MCF 10A (cell line): ENCODE data around the gene NOD2. TPM values are rescaled to one million over a fixed set of nuclear protein-coding genes. Genes with fewer than 3 reads are reported as not detected.

Experiments used
- BruUV-seq: library from RNA; stranded (reverse); fragments of 400-500 nt; replicated peaks from 2 replicates; lab custom pipeline; 2021; lab: Mats Ljungman, UMichigan
- CTCF ChIA-PET: fragments of 300-600 bp; sonication (Branson Sonifier 250); formaldehyde crosslinking; extraction: SDS; loops from one replicate; lab custom pipeline; 2021; ENCODE audit warnings: antibody characterized with exemption, inconsistent platforms; lab: Yijun Ruan, JAX
- POLR2A ChIA-PET: fragments of 300-600, 350-650 bp; sonication (Branson Sonifier 250); formaldehyde crosslinking; extraction: SDS; loops from one replicate; lab custom pipeline; 2020; ENCODE audit warnings: antibody characterized with exemption, inconsistent platforms; lab: Yijun Ruan, JAX
- DNase-seq: peaks from one replicate; pipeline ENCODE4 v3.0.0-alpha.2; 2018; ENCODE audit not compliant: unreplicated experiment
- H3K27ac Mint-ChIP-seq: one replicate; pipeline ENCODE4 v1.8.0; 2022; ENCODE audit warnings: mild to moderate bottlenecking, low read depth, mixed read lengths; ENCODE audit not compliant: unreplicated experiment
- H3K27me3 Mint-ChIP-seq: one replicate; pipeline ENCODE4 v1.8.0; 2022; ENCODE audit warnings: mixed read lengths; ENCODE audit not compliant: insufficient read depth, unreplicated experiment
- H3K36me3 Mint-ChIP-seq: one replicate; pipeline ENCODE4 v1.8.0; 2022; ENCODE audit warnings: mild to moderate bottlenecking, moderate library complexity, mixed read lengths; ENCODE audit not compliant: insufficient read depth, unreplicated experiment
- H3K4me1 Mint-ChIP-seq: one replicate; pipeline ENCODE4 v1.8.0; 2022; ENCODE audit warnings: mixed read lengths; ENCODE audit not compliant: insufficient read depth, unreplicated experiment
- H3K4me3 Mint-ChIP-seq: one replicate; pipeline ENCODE4 v1.8.0; 2022; ENCODE audit warnings: mild to moderate bottlenecking, moderate library complexity, mixed read lengths; ENCODE audit not compliant: unreplicated experiment
- H3K9me3 Mint-ChIP-seq: one replicate; pipeline ENCODE4 v1.8.0; 2022; ENCODE audit warnings: mixed read lengths; ENCODE audit not compliant: unreplicated experiment
- intact Hi-C: fragments of 100-400 bp; cut with micrococcal nuclease; formaldehyde crosslinking; loops from 2 replicates; pipeline ENCODE4 v1.14.1; 2022
- total RNA-seq: library from RNA; stranded (reverse); gene quantifications from 2 replicates; pipeline ENCODE4 v1.2.3, GENCODE V29; 2022
- TF ChIP-seq, protein P1 (sequence below): fragments of 200-600 bp; IDR thresholded peaks from one replicate; pipeline ENCODE4 v1.8.0; 2022; ENCODE audit warnings: antibody characterized with exemption, mild to moderate bottlenecking; ENCODE audit not compliant: unreplicated experiment

Gene NOD2
- total RNA-seq, 1 experiment from 2014 or later: 1.7 TPM

DNA sequence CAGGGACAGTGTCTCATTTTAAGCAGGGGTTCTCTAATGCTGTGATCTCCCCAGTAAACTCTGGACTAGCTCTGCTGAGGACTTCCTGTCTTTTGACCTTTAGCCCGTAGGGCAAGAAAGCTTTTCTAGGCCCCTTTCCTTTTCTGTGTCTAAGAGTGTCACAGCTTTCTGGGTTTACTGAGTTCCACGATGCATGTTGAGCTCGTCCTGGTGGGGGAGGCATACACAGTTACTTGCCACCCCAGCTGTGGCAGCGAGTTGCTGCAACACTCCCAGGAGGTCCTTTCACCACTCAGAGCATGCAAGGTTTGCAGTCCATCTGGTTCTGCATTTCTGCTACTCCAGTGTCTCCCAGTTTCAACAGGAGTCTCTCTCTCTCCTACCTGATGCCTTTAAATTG, 23.7 kb downstream of the NOD2 start:
- TF ChIP-seq, protein P1, sequence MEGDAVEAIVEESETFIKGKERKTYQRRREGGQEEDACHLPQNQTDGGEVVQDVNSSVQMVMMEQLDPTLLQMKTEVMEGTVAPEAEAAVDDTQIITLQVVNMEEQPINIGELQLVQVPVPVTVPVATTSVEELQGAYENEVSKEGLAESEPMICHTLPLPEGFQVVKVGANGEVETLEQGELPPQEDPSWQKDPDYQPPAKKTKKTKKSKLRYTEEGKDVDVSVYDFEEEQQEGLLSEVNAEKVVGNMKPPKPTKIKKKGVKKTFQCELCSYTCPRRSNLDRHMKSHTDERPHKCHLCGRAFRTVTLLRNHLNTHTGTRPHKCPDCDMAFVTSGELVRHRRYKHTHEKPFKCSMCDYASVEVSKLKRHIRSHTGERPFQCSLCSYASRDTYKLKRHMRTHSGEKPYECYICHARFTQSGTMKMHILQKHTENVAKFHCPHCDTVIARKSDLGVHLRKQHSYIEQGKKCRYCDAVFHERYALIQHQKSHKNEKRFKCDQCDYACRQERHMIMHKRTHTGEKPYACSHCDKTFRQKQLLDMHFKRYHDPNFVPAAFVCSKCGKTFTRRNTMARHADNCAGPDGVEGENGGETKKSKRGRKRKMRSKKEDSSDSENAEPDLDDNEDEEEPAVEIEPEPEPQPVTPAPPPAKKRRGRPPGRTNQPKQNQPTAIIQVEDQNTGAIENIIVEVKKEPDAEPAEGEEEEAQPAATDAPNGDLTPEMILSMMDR: no peak
- Mint-ChIP-seq H3K4me3 (no peak overlapping the region), H3K9me3 (no peaks in the 10 kb centered on the region), H3K27ac (no peak overlapping the region), H3K4me1 (peaks cover 6% of the 10 kb centered on the region), H3K27me3 (no peaks in the 10 kb centered on the region), H3K36me3 (no peaks in the 10 kb centered on the region)
- intact Hi-C loops: no loop called here
- no TSS peak for BruUV-seq
- ChIA-PET CTCF (interaction anchor here (1.4 kb wide), 1 partner anchor 30 kb away, joined by 5 read pairs; no protein-coding TSS in a partner anchor), POLR2A (interaction anchor here (1.0 to 1.9 kb wide), 3 partner anchors 14 to 20 kb away, joined by 3 to 6 read pairs (median 3); no protein-coding TSS in a partner anchor)
- no peak for DNase-seq

DNA sequence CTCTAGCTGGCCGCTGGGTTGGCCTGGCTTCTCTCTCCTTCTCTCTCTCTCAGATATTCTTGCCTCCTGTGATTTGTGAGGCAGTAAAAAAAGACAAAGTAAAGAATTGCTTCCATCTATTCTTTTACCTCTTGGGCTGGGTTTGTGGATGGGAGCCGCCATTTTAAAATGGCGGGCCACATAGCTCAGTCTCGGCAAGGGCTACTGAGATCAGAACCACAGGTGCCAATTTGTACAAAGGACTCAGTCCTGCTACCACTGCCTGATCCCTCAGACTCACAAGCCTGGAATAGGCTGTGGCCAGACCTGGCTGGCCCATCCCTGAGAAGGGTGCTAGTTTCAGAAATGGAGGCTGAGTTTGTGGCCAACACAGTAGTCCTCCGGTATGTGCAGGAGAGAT, 24.1 kb downstream of the NOD2 start:
- TF ChIP-seq, protein P1: no peak
- H3K27ac Mint-ChIP-seq: no peak overlapping the region
- H3K36me3 Mint-ChIP-seq: no peaks in the 10 kb centered on the region
- BruUV-seq: no TSS peak
- ChIA-PET POLR2A (interaction anchor here (1.0 to 1.9 kb wide), 2 partner anchors 19 to 21 kb away, joined by 3 to 6 read pairs; no protein-coding TSS in a partner anchor), CTCF (no interaction called here)
- H3K4me1 Mint-ChIP-seq: peaks cover 6% of the 10 kb centered on the region
- H3K27me3 Mint-ChIP-seq: no peaks in the 10 kb centered on the region
- H3K9me3 Mint-ChIP-seq: no peaks in the 10 kb centered on the region
- no peak overlapping the region for H3K4me3 Mint-ChIP-seq
- intact Hi-C loops: no loop called here
- DNase-seq: no peak

DNA sequence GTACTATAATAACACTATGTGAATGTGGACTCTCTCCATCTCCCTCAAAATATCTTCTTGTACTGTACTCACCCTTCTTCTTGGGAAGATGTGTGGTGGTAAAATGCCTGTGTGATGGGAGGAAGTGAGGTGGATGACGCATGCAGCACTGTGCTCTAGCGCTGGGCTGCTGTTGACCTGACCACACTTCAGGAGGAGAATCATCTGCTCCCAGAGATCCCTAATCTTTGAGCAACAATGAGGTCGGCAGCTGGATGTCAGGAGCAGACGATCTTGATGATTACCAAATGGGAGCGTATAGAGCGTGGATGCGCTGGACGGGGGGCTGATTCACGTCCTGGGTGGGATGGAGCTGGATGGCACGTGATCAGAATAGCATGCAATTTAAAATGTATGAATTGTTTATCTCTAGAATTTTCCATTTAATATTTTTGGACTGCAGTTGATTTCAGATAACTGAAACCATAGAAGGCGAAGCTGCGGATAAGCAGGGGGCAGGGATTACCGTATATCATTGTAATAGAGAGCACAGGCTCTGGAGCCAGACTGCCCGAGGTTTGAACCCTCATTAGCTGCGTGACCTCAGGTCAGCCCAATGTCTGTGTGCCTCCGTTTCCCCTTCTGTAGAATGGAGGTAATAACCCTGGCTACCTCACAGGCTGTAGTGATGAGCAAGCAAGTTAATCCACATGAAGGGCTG, 24.8 kb downstream of the NOD2 start:
- no peaks in the 10 kb centered on the region for H3K36me3 Mint-ChIP-seq
- H3K27ac Mint-ChIP-seq: no peak overlapping the region
- ChIA-PET POLR2A (interaction anchor here (1.1 to 1.9 kb wide), 3 partner anchors 15 to 23 kb away, joined by 3 to 6 read pairs (median 4); partner anchors contain the start of gene CYLD), CTCF (interaction anchor here (0.8 to 1.0 kb wide), 2 partner anchors 11 to 26 kb away, joined by 3 read pairs; no protein-coding TSS in a partner anchor)
- TF ChIP-seq, protein P1: no peak
- no TSS peak for BruUV-seq
- intact Hi-C loops: no loop called here
- H3K9me3 Mint-ChIP-seq: no peaks in the 10 kb centered on the region
- H3K4me1 Mint-ChIP-seq: peaks cover 6% of the 10 kb centered on the region
- no peak overlapping the region for H3K4me3 Mint-ChIP-seq
- no peak for DNase-seq
- no peaks in the 10 kb centered on the region for H3K27me3 Mint-ChIP-seq

DNA sequence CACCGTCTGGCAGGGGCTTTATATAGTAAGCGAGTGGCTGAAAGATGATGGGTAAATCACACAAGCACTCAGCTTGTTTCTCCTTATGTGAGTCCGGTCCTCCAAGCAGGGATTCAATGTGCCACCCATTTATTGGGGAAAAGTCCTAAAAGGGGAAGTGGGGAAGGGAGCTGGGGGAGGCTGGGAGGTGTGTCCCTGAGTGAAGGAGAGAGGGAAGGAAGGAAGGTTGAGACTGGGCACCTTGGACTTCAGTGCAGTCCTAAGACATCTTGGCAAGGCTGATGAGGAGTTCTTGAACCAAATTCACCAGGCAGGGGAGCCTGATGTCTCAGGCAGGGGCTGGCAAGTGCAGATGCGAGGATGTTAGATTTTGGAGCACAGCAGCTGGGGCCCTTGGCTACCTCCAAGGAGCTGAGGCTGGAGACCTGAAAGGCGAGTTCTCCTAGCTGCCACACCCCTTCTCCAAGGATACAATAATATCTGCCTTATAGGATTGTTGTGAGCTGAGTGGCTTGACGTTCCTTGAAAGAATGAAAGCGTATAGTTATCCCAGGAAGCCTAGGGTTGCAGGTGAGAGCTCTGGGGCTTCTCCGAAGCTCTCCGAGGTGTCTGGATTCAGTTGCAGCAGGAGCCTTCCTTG, 25.5 kb downstream of the NOD2 start:
- Mint-ChIP-seq H3K27me3 (no peaks in the 10 kb centered on the region), H3K36me3 (no peaks in the 10 kb centered on the region), H3K9me3 (no peaks in the 10 kb centered on the region), H3K4me3 (no peak overlapping the region), H3K27ac (no peak overlapping the region), H3K4me1 (peaks cover 6% of the 10 kb centered on the region)
- no TSS peak for BruUV-seq
- ChIA-PET POLR2A (interaction anchor here (0.5 to 1.9 kb wide), 4 partner anchors 16 to 23 kb away, joined by 3 to 6 read pairs (median 4); partner anchors contain the start of gene CYLD), CTCF (interaction anchor here (0.8 to 1.0 kb wide), 3 partner anchors 9 to 26 kb away, joined by 3 to 4 read pairs (median 3); no protein-coding TSS in a partner anchor)
- intact Hi-C loops: no loop called here
- DNase-seq: no peak
- TF ChIP-seq, protein P1: no peak
